ENCODE data around the gene FOXD2.

FOXD2 gene

GRCh38 chr1:47469390-47469759, 31.5 kb downstream of the FOXD2 start:
- no peak for DNase-seq

GRCh38 chr1:47469910-47470309, 32.1 kb downstream of the FOXD2 start:
- no peak for DNase-seq

- DNase-seq, result peak; percentile 55
Measured at GRCh38 chr1:47471163-47471562, 33.3 kb downstream of the FOXD2 start.

GRCh38 chr1:47474278-47475193, 36.7 kb downstream of the FOXD2 start:
- DNase-seq, result no peak

- no peak for DNase-seq
Measured at GRCh38 chr1:47477595-47478080, 39.8 kb downstream of the FOXD2 start.

- DNase-seq, result peak; percentile 34
Measured at GRCh38 chr1:47478090-47478489, 40.2 kb downstream of the FOXD2 start.

GRCh38 chr1:47479664-47480063, 41.8 kb downstream of the FOXD2 start:
- no peak for DNase-seq

GRCh38 chr1:47481936-47482335, 44.1 kb downstream of the FOXD2 start:
- DNase-seq, result no peak

- DNase-seq, result no peak
Measured at GRCh38 chr1:47482786-47483185, 44.9 kb downstream of the FOXD2 start.

GRCh38 chr1:47483651-47484050, 45.8 kb downstream of the FOXD2 start:
- DNase-seq, result no peak

- DNase-seq, result no peak
Measured at GRCh38 chr1:47485817-47486216, 48.0 kb downstream of the FOXD2 start.

- no peak for DNase-seq
Measured at GRCh38 chr1:47487332-47487731, 49.5 kb downstream of the FOXD2 start.

- DNase-seq, result peak; percentile 5
Measured at GRCh38 chr1:47487850-47488450, 50.1 kb downstream of the FOXD2 start.
